ENCODE data around the gene CIB4. TPM values are rescaled to one million over a fixed set of nuclear protein-coding genes. Genes with fewer than 3 reads are reported as not detected.

The CIB4 gene
- total RNA-seq, 1 donor from 2014 or later = not detected

DNA sequence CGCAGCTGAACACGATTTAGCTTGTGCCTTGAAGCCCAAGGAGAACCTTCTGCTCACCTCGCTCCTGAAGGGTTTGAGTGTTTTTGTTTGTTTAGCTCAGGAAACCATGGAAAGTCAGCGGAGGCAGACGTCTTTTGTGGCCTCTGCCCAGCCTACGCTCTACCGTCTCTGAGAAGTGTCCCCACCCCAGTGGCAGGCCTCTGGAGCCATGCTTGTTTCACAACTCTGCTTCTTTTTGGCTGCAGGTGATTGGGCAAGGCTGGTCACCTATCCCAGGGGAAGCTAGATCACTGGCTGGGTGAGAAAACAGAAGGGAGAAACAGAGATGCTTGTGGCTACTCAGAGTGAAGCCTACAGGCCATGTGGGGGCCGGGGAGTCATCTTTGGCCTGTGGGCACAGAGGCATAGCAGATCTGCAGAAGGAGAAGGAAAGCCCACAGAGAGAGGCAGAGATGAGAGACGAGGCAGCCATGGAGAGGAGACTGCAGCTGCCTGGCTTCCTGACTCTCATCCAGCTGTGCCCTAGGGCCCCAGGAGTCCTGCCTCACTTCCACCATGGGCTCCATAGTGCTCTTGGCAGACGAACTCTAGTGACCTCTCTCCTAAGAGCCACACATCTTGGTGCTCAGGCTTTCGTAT is 50.1 kb downstream of the CIB4 start:
- no peak overlapping the region for H3K4me3 Mint-ChIP-seq (ENCODE audit: unreplicated experiment)
- H3K4me1 Mint-ChIP-seq (ENCODE audit: low read depth) = no peaks in the 10 kb centered on the region
- TF ChIP-seq, protein P1, sequence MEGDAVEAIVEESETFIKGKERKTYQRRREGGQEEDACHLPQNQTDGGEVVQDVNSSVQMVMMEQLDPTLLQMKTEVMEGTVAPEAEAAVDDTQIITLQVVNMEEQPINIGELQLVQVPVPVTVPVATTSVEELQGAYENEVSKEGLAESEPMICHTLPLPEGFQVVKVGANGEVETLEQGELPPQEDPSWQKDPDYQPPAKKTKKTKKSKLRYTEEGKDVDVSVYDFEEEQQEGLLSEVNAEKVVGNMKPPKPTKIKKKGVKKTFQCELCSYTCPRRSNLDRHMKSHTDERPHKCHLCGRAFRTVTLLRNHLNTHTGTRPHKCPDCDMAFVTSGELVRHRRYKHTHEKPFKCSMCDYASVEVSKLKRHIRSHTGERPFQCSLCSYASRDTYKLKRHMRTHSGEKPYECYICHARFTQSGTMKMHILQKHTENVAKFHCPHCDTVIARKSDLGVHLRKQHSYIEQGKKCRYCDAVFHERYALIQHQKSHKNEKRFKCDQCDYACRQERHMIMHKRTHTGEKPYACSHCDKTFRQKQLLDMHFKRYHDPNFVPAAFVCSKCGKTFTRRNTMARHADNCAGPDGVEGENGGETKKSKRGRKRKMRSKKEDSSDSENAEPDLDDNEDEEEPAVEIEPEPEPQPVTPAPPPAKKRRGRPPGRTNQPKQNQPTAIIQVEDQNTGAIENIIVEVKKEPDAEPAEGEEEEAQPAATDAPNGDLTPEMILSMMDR (IDR thresholded peaks at IDR 0.05) = no peak
- H3K36me3 Mint-ChIP-seq (ENCODE audit: low read depth) = no peaks in the 10 kb centered on the region
- peak; percentile 51 for DNase-seq (ENCODE audit: low spot score)
- H3K27me3 Mint-ChIP-seq (ENCODE audit: low read depth) = peaks cover 65% of the 10 kb centered on the region
- no peak overlapping the region for H3K27ac Mint-ChIP-seq (ENCODE audit: unreplicated experiment)
- H3K9me3 Mint-ChIP-seq (ENCODE audit: low read depth) = no peaks in the 10 kb centered on the region

DNA sequence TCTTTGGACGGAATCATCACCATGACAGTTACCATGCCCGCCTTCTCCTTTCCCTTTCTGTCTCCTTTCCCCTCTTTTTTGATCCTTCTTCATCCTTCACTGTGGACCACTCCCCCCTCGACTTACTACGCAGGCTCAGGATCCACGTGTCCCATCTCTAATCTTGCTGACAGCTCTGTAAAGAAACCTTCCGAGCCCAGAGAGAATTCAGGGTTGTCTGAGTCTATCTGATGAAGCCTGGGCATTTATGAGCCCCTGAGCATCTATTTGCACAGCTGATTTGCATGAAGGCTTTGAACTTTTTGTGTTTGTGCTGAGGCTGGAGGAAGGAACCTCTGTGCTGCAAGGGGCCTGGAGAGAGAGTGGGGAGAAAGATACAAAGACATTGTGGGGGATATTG is 50.7 kb downstream of the CIB4 start:
- Mint-ChIP-seq H3K4me3 (ENCODE audit: unreplicated experiment) (no peak overlapping the region), H3K9me3 (ENCODE audit: low read depth) (no peaks in the 10 kb centered on the region), H3K36me3 (ENCODE audit: low read depth) (no peaks in the 10 kb centered on the region), H3K27me3 (ENCODE audit: low read depth) (peaks cover 66% of the 10 kb centered on the region), H3K4me1 (ENCODE audit: low read depth) (no peaks in the 10 kb centered on the region), H3K27ac (ENCODE audit: unreplicated experiment) (no peak overlapping the region)
- TF ChIP-seq, protein P1 (IDR thresholded peaks at IDR 0.05) = no peak
- DNase-seq (ENCODE audit: low spot score) = no peak

DNA sequence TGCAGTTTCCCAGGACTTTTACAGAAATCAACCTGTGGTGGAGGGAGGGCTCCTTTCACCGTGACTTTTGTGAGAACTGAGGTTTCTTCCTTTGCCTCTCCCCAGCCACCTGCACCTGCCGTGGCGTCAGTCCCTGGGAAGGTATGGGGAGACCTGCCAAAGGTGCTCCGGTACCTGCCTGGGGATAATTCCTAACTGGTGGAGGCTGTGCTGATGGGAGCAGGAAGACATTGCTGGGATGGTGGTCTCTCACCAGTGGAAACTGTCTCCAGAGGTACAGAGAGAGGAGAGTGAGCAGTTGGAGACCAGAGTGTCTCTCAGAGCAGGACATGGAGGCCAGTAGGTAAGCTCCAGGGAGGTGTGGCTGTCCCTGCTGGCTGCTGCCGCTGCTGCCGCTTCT is 52.6 kb downstream of the CIB4 start:
- Mint-ChIP-seq H3K4me3 (ENCODE audit: unreplicated experiment) (no peak overlapping the region), H3K27me3 (ENCODE audit: low read depth) (peaks cover 63% of the 10 kb centered on the region), H3K9me3 (ENCODE audit: low read depth) (no peaks in the 10 kb centered on the region), H3K36me3 (ENCODE audit: low read depth) (no peaks in the 10 kb centered on the region), H3K4me1 (ENCODE audit: low read depth) (no peaks in the 10 kb centered on the region), H3K27ac (ENCODE audit: unreplicated experiment) (no peak overlapping the region)
- DNase-seq (ENCODE audit: low spot score) = no peak
- TF ChIP-seq, protein P1 (IDR thresholded peaks at IDR 0.05) = no peak

DNA sequence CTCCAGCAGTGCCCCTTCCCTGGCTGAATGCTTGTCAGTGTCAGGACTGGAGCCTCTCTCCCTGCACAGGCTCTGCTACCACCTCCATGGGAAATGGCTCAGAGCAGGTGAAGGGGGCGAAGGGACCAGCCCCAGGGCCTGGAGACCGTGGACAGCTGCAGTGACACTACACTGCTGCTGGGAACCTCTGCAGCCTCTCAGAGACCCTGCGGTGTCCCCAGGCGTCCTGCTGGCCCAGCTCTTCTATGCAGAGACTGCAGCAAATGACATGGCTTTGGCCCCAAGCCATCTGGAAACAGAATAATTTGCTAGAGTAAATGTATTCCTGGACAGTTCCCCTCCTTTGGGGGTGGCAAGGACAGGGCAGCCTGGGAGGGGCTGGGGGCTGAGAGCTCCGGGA is 53.2 kb downstream of the CIB4 start:
- Mint-ChIP-seq H3K9me3 (ENCODE audit: low read depth) (no peaks in the 10 kb centered on the region), H3K4me3 (ENCODE audit: unreplicated experiment) (no peak overlapping the region), H3K4me1 (ENCODE audit: low read depth) (no peaks in the 10 kb centered on the region), H3K36me3 (ENCODE audit: low read depth) (no peaks in the 10 kb centered on the region), H3K27ac (ENCODE audit: unreplicated experiment) (no peak overlapping the region), H3K27me3 (ENCODE audit: low read depth) (peaks cover 64% of the 10 kb centered on the region)
- DNase-seq (ENCODE audit: low spot score) = no peak
- TF ChIP-seq, protein P1 (IDR thresholded peaks at IDR 0.05) = no peak

DNA sequence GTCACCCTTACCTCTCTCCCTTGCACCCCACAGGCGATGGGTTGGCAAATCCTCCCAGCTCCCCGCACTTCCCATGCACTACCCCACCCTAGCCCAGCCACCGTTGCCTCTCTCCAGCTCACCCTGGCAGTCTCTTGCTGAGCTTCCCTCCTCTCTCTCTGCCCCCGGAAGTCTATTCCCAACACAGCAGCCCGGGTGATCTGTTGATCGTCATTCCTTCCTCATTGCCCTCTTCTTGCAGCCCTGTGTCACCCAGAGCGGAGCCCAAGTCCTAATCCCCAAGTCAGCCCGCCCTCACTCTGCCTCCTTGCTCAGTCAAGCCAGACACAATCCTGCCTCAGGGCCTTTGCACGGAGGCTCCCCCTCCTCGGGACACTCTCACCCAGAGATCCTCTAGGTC is 55.2 kb downstream of the CIB4 start:
- TF ChIP-seq, protein P1 (IDR thresholded peaks at IDR 0.05) = no peak
- Mint-ChIP-seq H3K4me1 (ENCODE audit: low read depth) (no peaks in the 10 kb centered on the region), H3K27ac (ENCODE audit: unreplicated experiment) (no peak overlapping the region), H3K9me3 (ENCODE audit: low read depth) (no peaks in the 10 kb centered on the region), H3K27me3 (ENCODE audit: low read depth) (peaks cover 70% of the 10 kb centered on the region), H3K4me3 (ENCODE audit: unreplicated experiment) (no peak overlapping the region), H3K36me3 (ENCODE audit: low read depth) (no peaks in the 10 kb centered on the region)
- DNase-seq (ENCODE audit: low spot score) = no peak
